ENCODE measurements around the gene PTMS. TPM values are rescaled to one million over a fixed set of nuclear protein-coding genes. Genes with fewer than 3 reads are reported as not detected.

Gene PTMS
- total RNA-seq (2022) (53.5 and 62.9 TPM in 2 replicates), Bru-seq, nascent RNA (percentile 46 among the genes with signal in this experiment), BruChase-seq, experiment 1, labeled RNA remaining after a 6-hour chase (percentile 69 among the genes with signal in this experiment), BruChase-seq, experiment 2, labeled RNA remaining after a 2-hour chase (percentile 59 among the genes with signal in this experiment)
- long read RNA-seq, transcript PTMS-207 (5 exons, 1,150 nt) = major isoform, 16 of 41 reads
- long read RNA-seq, partial matches to known transcripts = 3 of 41 reads
- long read RNA-seq, other reads (novel, unspliced or antisense) = 22 of 41 reads

- peak within 1 kb of the TSS; percentile 81 for H3K4me3 Mint-ChIP-seq (ENCODE audit: low read depth, unreplicated experiment)
- H3K27ac Mint-ChIP-seq (ENCODE audit: unreplicated experiment) = peak within 1 kb of the TSS; percentile 80
- DNase-seq = peak; percentile 67
- no TSS peak for BruUV-seq (replicated peaks)
- peaks cover 40% of the 10 kb centered on the region for H3K4me1 Mint-ChIP-seq (ENCODE audit: low read depth, unreplicated experiment)
- CTCF ChIA-PET = interaction anchor here (0.5 to 2.5 kb wide), 10 partner anchors 13 to 158 kb away, joined by 3 to 24 read pairs (median 4); partner anchors contain the start of genes COPS7A, MLF2, P3H3 and USP5
- intact Hi-C loops (cut with micrococcal nuclease; ENCODE audit: unreplicated experiment) = no loop called here
- peaks cover 50% of the 10 kb centered on the region for H3K36me3 Mint-ChIP-seq (ENCODE audit: insufficient read depth, unreplicated experiment)
- TF ChIP-seq CTCF (IDR thresholded peaks at IDR 0.05; ENCODE audit: unreplicated experiment) = no peak
- H3K9me3 Mint-ChIP-seq (ENCODE audit: low read depth, unreplicated experiment) = peaks cover 2% of the 10 kb centered on the region
- peaks cover 29% of the 10 kb centered on the region for H3K27me3 Mint-ChIP-seq (ENCODE audit: unreplicated experiment)
Observed at GRCh38 chr12:6765634-6766581, at the start of gene PTMS. TSS of gene PTMS (plus strand) at chr12:6766363. CDS start at chr12:6766706, 343 bp downstream.

- H3K27me3 Mint-ChIP-seq (ENCODE audit: unreplicated experiment) = peaks cover 10% of the 10 kb centered on the region
- TF ChIP-seq CTCF (IDR thresholded peaks at IDR 0.05; ENCODE audit: unreplicated experiment) = no peak
- no peak for DNase-seq
- H3K4me1 Mint-ChIP-seq (ENCODE audit: low read depth, unreplicated experiment) = no peaks in the 10 kb centered on the region
- no peaks in the 10 kb centered on the region for H3K36me3 Mint-ChIP-seq (ENCODE audit: insufficient read depth, unreplicated experiment)
- intact Hi-C loops (cut with micrococcal nuclease; ENCODE audit: unreplicated experiment) = no loop called here
- no peaks in the 10 kb centered on the region for H3K9me3 Mint-ChIP-seq (ENCODE audit: low read depth, unreplicated experiment)
- H3K4me3 Mint-ChIP-seq (ENCODE audit: low read depth, unreplicated experiment) = no peak overlapping the region
- CTCF ChIA-PET = interaction anchor here (0.6 kb wide), 1 partner anchor 17 kb away, joined by 3 read pairs; no protein-coding TSS in a partner anchor
- no peak overlapping the region for H3K27ac Mint-ChIP-seq (ENCODE audit: unreplicated experiment)
- no TSS peak for BruUV-seq (replicated peaks)
Observed at GRCh38 chr12:6716874-6717437, 49.2 kb upstream of the PTMS start.

GRCh38 chr12:6722863-6723262 lies 43.3 kb upstream of the PTMS start:
- no peaks in the 10 kb centered on the region for H3K9me3 Mint-ChIP-seq (ENCODE audit: low read depth, unreplicated experiment)
- intact Hi-C loops (cut with micrococcal nuclease; ENCODE audit: unreplicated experiment) = loop anchor here (5.0 kb wide), 1 partner anchor 61 kb away; the partner anchor contains the start of gene ING4
- H3K36me3 Mint-ChIP-seq (ENCODE audit: insufficient read depth, unreplicated experiment) = peaks cover 14% of the 10 kb centered on the region
- BruUV-seq (replicated peaks) = no TSS peak
- no peak for DNase-seq
- peaks cover 15% of the 10 kb centered on the region for H3K4me1 Mint-ChIP-seq (ENCODE audit: low read depth, unreplicated experiment)
- no peak overlapping the region for H3K27ac Mint-ChIP-seq (ENCODE audit: unreplicated experiment)
- no peak for TF ChIP-seq CTCF (IDR thresholded peaks at IDR 0.05; ENCODE audit: unreplicated experiment)
- H3K4me3 Mint-ChIP-seq (ENCODE audit: low read depth, unreplicated experiment) = no peak overlapping the region
- H3K27me3 Mint-ChIP-seq (ENCODE audit: unreplicated experiment) = peaks cover 10% of the 10 kb centered on the region
- CTCF ChIA-PET = interaction anchor here (0.8 to 1.3 kb wide), 2 partner anchors 44 to 129 kb away, joined by 3 to 7 read pairs; partner anchors contain the start of gene USP5

All from Calu3 (cell line).